ENCODE measurements around the gene C2orf92. TPM values are rescaled to one million over a fixed set of nuclear protein-coding genes. Genes with fewer than 3 reads are reported as not detected.

The C2orf92 gene
- total RNA-seq, 1 experiment from 2014 or later, result 6.0 TPM

GRCh38 chr2:97653874-97654273, 15.6 kb upstream of the C2orf92 start:
- Histone ChIP-seq H3K9me3 (ENCODE audit: control insufficient read depth, insufficient read depth, low read depth, low read length) (peaks cover 4% of the 10 kb centered on the region; the same call in 1 of the 2 replicates), H3K36me3 (ENCODE audit: control insufficient read depth, insufficient read depth, low read length) (no peaks in the 10 kb centered on the region), H3K27me3 (ENCODE audit: control insufficient read depth, insufficient read depth, low read length) (no peaks in the 10 kb centered on the region), H3K4me1 (ENCODE audit: control insufficient read depth, insufficient read depth, low read length) (no peaks in the 10 kb centered on the region), H3K4me3 (ENCODE audit: low read depth in 2 of 2, low read length in 2 of 2) (no peak overlapping the region), H3K27ac (ENCODE audit: low read length) (no peak overlapping the region)
- TF ChIP-seq POLR2AphosphoS5 (IDR thresholded peaks at IDR 0.05; ENCODE audit: low read depth, low read length) (no peak), REST (IDR thresholded peaks at IDR 0.05; ENCODE audit: insufficient read depth in 1 of 2, low read depth in 2 of 2, low read length in 1 of 2) (no peak), TCF7L2 (IDR thresholded peaks at IDR 0.05; ENCODE audit: low read depth, low read length) (no peak), CTCF (IDR thresholded peaks at IDR 0.05) (no peak), SIN3A (IDR thresholded peaks at IDR 0.05; ENCODE audit: borderline replicate concordance, insufficient read depth, low read depth, low read length) (no peak)
- ChIA-PET CTCF (no interaction called here), POLR2A (no interaction called here)
- ATAC-seq (no peak), DNase-seq (ENCODE audit: low read depth, low spot score) (no peak)
- intact Hi-C loops (cut with micrococcal nuclease; ENCODE audit: unreplicated experiment) (no loop called here), in situ Hi-C loops (cut with HindIII; ENCODE audit: low pct_unique_long_range_greater_than_20kb, low sequenced_read_pairs) (no loop called here)
- BruUV-seq (replicated peaks), result no TSS peak

GRCh38 chr2:97654309-97654708, 15.2 kb upstream of the C2orf92 start:
- TF ChIP-seq REST (IDR thresholded peaks at IDR 0.05; ENCODE audit: insufficient read depth in 1 of 2, low read depth in 2 of 2, low read length in 1 of 2) (no peak), POLR2AphosphoS5 (IDR thresholded peaks at IDR 0.05; ENCODE audit: low read depth, low read length) (no peak), CTCF (IDR thresholded peaks at IDR 0.05) (no peak), TCF7L2 (IDR thresholded peaks at IDR 0.05; ENCODE audit: low read depth, low read length) (no peak), SIN3A (IDR thresholded peaks at IDR 0.05; ENCODE audit: borderline replicate concordance, insufficient read depth, low read depth, low read length) (no peak)
- no peaks in the 10 kb centered on the region for H3K27me3 ChIP-seq (ENCODE audit: control insufficient read depth, insufficient read depth, low read length)
- H3K36me3 ChIP-seq (ENCODE audit: control insufficient read depth, insufficient read depth, low read length), result no peaks in the 10 kb centered on the region
- BruUV-seq (replicated peaks), result no TSS peak
- ATAC-seq, result no peak
- in situ Hi-C loops (cut with HindIII; ENCODE audit: low pct_unique_long_range_greater_than_20kb, low sequenced_read_pairs), result no loop called here
- no peak overlapping the region for H3K27ac ChIP-seq (ENCODE audit: low read length)
- peaks cover 4% of the 10 kb centered on the region; the same call in 1 of the 2 replicates for H3K9me3 ChIP-seq (ENCODE audit: control insufficient read depth, insufficient read depth, low read depth, low read length)
- intact Hi-C loops (cut with micrococcal nuclease; ENCODE audit: unreplicated experiment), result no loop called here
- ChIA-PET CTCF (no interaction called here), POLR2A (no interaction called here)
- H3K4me3 ChIP-seq (ENCODE audit: low read depth in 2 of 2, low read length in 2 of 2), result no peak overlapping the region
- no peaks in the 10 kb centered on the region for H3K4me1 ChIP-seq (ENCODE audit: control insufficient read depth, insufficient read depth, low read length)
- no peak for DNase-seq (ENCODE audit: low read depth, low spot score)
